SK-N-SH treated with all-trans-retinoic acid at 6 μM for 48 hours (cell line): Measurements from ENCODE around the gene CLEC11A.
"Not testable (repeated sequence)": the region's sequence is repeated elsewhere in the genome, so short reads cannot be mapped to it uniquely, and the experiment has no call there.

Source experiments
- ATAC-seq: fragments of 200-7000 bp; cut with Tn5 transposase; 3 replicates; pipeline ENCODE4 v1.9.1; 2020; ENCODE audit warnings: mild to moderate bottlenecking, moderate library complexity
- ESRRG ChIP-seq: fragments of 250-450 bp; sonication (Bioruptor Pico); IDR thresholded peaks from 2 replicates; pipeline ENCODE4 v1.6.1; 2021; ENCODE audit warnings: mild to moderate bottlenecking
- ISL1 ChIP-seq: fragments of 250-450 bp; sonication (Bioruptor Pico); IDR thresholded peaks from 2 replicates; pipeline ENCODE4 v2.1.2; 2022; ENCODE audit warnings: mild to moderate bottlenecking, moderate library complexity
- OSR1 ChIP-seq: fragments of 250-450 bp; sonication (Bioruptor Pico); IDR thresholded peaks from 2 replicates; pipeline ENCODE4 v1.8.0; 2022; ENCODE audit warnings: moderate library complexity, mild to moderate bottlenecking, inconsistent platforms
- PPARA ChIP-seq: fragments of 250-450 bp; sonication (Bioruptor Pico); IDR thresholded peaks from 2 replicates; pipeline ENCODE4 v1.5.0; 2020; ENCODE audit warnings: mild to moderate bottlenecking, borderline replicate concordance
- RARB ChIP-seq: fragments of 250-450 bp; sonication (Bioruptor Pico); IDR thresholded peaks from 2 replicates; pipeline ENCODE4 v1.8.0; 2021; ENCODE audit warnings: mild to moderate bottlenecking, moderate library complexity
- SNAI2 ChIP-seq: fragments of 250-450 bp; sonication (Bioruptor Pico); IDR thresholded peaks from 2 replicates; pipeline ENCODE4 v1.5.0; 2020; ENCODE audit warnings: mild to moderate bottlenecking, moderate library complexity
- TCF4 ChIP-seq: fragments of 250-450 bp; sonication (Bioruptor Pico); IDR thresholded peaks from 2 replicates; pipeline ENCODE4 v1.8.0; 2021; ENCODE audit warnings: mild to moderate bottlenecking, moderate library complexity, borderline replicate concordance
- TOX ChIP-seq: fragments of 250-450 bp; sonication (Bioruptor Pico); IDR thresholded peaks from 2 replicates; pipeline ENCODE4 v1.8.0; 2021; ENCODE audit warnings: mild to moderate bottlenecking, moderate library complexity, borderline replicate concordance
- ZFP3 ChIP-seq: fragments of 250-450 bp; sonication (Bioruptor Pico); IDR thresholded peaks from 2 replicates; pipeline ENCODE4 v1.5.0; 2020; ENCODE audit warnings: mild to moderate bottlenecking, moderate library complexity
- ZFP30 ChIP-seq: fragments of 450-650 bp; formaldehyde crosslinking; IDR thresholded peaks from 2 replicates; pipeline ENCODE4 v1.5.0; 2022; ENCODE audit warnings: mild to moderate bottlenecking, moderate library complexity
- TF ChIP-seq, protein P1 (sequence below): fragments of 250-450 bp; sonication (Bioruptor Pico); IDR thresholded peaks from 2 replicates; pipeline ENCODE4 v1.5.0; 2020; ENCODE audit warnings: mild to moderate bottlenecking, moderate library complexity
- TF ChIP-seq, protein P2 (sequence below): fragments of 250-450 bp; sonication (Bioruptor Pico); IDR thresholded peaks from 2 replicates; pipeline ENCODE4 v1.8.0; 2020; ENCODE audit warnings: mild to moderate bottlenecking, moderate library complexity, borderline replicate concordance
- TF ChIP-seq, protein P3 (sequence below): fragments of 250-450 bp; sonication (Bioruptor Pico); IDR thresholded peaks from 2 replicates; pipeline ENCODE4 v1.5.1; 2021; ENCODE audit warnings: mild to moderate bottlenecking, moderate library complexity
- TF ChIP-seq, protein P4 (sequence below): fragments of 250-450 bp; sonication (Bioruptor Pico); IDR thresholded peaks from 2 replicates; pipeline ENCODE4 v1.8.0; 2021; ENCODE audit warnings: low read depth, mild to moderate bottlenecking, moderate library complexity, borderline replicate concordance

CLEC11A gene

DNA sequence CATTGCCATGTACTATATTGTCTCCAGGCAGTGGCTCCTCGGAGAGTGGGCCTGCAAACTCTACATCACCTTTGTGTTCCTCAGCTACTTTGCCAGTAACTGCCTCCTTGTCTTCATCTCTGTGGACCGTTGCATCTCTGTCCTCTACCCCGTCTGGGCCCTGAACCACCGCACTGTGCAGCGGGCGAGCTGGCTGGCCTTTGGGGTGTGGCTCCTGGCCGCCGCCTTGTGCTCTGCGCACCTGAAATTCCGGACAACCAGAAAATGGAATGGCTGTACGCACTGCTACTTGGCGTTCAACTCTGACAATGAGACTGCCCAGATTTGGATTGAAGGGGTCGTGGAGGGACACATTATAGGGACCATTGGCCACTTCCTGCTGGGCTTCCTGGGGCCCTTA, 47.7 kb downstream of the CLEC11A start (continued):
- TF ChIP-seq, protein P1, sequence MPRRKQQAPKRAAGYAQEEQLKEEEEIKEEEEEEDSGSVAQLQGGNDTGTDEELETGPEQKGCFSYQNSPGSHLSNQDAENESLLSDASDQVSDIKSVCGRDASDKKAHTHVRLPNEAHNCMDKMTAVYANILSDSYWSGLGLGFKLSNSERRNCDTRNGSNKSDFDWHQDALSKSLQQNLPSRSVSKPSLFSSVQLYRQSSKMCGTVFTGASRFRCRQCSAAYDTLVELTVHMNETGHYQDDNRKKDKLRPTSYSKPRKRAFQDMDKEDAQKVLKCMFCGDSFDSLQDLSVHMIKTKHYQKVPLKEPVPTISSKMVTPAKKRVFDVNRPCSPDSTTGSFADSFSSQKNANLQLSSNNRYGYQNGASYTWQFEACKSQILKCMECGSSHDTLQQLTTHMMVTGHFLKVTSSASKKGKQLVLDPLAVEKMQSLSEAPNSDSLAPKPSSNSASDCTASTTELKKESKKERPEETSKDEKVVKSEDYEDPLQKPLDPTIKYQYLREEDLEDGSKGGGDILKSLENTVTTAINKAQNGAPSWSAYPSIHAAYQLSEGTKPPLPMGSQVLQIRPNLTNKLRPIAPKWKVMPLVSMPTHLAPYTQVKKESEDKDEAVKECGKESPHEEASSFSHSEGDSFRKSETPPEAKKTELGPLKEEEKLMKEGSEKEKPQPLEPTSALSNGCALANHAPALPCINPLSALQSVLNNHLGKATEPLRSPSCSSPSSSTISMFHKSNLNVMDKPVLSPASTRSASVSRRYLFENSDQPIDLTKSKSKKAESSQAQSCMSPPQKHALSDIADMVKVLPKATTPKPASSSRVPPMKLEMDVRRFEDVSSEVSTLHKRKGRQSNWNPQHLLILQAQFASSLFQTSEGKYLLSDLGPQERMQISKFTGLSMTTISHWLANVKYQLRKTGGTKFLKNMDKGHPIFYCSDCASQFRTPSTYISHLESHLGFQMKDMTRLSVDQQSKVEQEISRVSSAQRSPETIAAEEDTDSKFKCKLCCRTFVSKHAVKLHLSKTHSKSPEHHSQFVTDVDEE (CRISPR knock-in tag): no peak
- TF ChIP-seq, protein P2, sequence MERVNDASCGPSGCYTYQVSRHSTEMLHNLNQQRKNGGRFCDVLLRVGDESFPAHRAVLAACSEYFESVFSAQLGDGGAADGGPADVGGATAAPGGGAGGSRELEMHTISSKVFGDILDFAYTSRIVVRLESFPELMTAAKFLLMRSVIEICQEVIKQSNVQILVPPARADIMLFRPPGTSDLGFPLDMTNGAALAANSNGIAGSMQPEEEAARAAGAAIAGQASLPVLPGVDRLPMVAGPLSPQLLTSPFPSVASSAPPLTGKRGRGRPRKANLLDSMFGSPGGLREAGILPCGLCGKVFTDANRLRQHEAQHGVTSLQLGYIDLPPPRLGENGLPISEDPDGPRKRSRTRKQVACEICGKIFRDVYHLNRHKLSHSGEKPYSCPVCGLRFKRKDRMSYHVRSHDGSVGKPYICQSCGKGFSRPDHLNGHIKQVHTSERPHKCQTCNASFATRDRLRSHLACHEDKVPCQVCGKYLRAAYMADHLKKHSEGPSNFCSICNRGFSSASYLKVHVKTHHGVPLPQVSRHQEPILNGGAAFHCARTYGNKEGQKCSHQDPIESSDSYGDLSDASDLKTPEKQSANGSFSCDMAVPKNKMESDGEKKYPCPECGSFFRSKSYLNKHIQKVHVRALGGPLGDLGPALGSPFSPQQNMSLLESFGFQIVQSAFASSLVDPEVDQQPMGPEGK (CRISPR knock-in tag): no peak

DNA sequence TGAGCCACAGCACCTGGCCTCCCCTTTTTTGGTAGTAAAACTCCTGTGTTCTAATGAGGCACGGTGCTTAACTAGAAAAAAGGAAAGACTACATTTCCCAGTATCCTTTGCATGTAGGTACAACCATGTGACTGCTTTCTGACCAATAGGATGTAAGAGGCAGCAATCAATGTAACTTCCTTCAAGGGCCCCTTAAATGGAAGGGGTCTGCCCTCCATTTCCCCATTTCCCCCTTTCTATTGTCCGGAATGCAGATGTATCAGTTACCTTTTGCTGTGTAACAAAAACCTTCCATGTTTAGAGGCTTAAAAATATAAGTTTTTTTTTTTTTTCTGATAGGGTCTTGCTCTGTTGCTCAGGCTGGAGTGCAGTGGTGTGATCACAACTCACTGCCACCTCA, 49.3 kb downstream of the CLEC11A start:
- 0 out of 3 replicates have a peak, but pooled peaks have one; percentile 33 for ATAC-seq
- TF ChIP-seq, protein P3, sequence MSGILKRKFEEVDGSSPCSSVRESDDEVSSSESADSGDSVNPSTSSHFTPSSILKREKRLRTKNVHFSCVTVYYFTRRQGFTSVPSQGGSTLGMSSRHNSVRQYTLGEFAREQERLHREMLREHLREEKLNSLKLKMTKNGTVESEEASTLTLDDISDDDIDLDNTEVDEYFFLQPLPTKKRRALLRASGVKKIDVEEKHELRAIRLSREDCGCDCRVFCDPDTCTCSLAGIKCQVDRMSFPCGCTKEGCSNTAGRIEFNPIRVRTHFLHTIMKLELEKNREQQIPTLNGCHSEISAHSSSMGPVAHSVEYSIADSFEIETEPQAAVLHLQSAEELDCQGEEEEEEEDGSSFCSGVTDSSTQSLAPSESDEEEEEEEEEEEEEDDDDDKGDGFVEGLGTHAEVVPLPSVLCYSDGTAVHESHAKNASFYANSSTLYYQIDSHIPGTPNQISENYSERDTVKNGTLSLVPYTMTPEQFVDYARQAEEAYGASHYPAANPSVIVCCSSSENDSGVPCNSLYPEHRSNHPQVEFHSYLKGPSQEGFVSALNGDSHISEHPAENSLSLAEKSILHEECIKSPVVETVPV (CRISPR knock-in tag): no peak
- TF ChIP-seq, protein P1 (CRISPR knock-in tag): no peak
- TF ChIP-seq RARB: no peak
- TF ChIP-seq ESRRG (CRISPR knock-in tag): no peak
- TF ChIP-seq TOX (CRISPR knock-in tag): no peak
- no peak for TF ChIP-seq ZFP30 (CRISPR knock-in tag)
- no peak for TF ChIP-seq SNAI2 (CRISPR knock-in tag)
- TF ChIP-seq OSR1 (CRISPR knock-in tag): no peak
- no peak for TF ChIP-seq ZFP3 (CRISPR knock-in tag)
- TF ChIP-seq TCF4 (CRISPR knock-in tag): no peak
- TF ChIP-seq, protein P4, sequence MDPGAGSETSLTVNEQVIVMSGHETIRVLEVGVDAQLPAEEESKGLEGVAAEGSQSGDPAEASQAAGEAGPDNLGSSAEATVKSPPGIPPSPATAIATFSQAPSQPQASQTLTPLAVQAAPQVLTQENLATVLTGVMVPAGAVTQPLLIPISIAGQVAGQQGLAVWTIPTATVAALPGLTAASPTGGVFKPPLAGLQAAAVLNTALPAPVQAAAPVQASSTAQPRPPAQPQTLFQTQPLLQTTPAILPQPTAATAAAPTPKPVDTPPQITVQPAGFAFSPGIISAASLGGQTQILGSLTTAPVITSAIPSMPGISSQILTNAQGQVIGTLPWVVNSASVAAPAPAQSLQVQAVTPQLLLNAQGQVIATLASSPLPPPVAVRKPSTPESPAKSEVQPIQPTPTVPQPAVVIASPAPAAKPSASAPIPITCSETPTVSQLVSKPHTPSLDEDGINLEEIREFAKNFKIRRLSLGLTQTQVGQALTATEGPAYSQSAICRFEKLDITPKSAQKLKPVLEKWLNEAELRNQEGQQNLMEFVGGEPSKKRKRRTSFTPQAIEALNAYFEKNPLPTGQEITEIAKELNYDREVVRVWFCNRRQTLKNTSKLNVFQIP (CRISPR knock-in tag): no peak
- TF ChIP-seq ISL1 (CRISPR knock-in tag): no peak
- no peak for TF ChIP-seq PPARA (CRISPR knock-in tag)

DNA sequence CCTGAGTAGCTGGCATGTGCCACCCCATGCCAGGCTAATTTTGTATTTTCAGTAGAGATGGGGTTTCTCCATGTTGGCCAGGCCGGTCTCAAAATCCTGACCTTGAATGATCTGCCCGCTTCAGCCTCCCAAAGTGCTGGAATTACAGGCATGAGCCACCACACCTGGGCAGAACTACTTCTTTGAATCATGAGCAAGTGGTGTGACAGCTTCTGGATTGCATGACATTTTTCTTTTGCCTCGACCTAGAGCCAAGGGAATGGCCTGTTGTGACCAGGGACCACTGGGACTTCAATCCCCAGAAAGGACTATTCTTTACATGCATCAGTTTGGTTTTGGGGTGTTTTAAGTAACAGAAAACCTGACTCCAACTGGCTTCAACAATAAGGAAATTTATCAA, 49.7 kb downstream of the CLEC11A start:
- not testable (repeated sequence) for ATAC-seq

DNA sequence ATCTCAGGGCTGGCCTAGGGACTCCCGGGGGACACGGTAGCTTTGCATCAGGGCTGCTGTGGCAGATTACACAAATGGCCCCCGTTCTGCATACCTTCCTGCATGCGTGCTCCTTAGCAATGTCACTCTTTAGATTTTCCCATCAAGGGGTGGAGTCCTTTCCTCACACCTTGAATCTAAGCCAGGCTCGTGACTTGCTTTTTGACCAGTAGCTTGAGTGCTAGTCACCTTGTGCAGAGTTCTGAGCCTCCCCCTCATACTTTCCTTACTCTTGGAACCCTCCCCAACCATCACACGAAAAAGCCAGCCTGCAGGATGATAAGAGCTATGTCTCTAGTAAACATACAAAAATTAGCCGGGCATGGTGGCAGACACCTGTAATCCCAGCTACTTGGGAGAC, 50.3 kb downstream of the CLEC11A start:
- ATAC-seq: not testable (repeated sequence)
